ENCODE data around the gene ALDH3A2. TPM values are rescaled to one million over a fixed set of nuclear protein-coding genes. Genes with fewer than 3 reads are reported as not detected.

The ALDH3A2 gene
- total and polyA plus RNA-seq, 12 donors = 20.6 to 104 (median 66.1) TPM

GRCh38 chr17:19652595-19652994, 4.0 kb downstream of the ALDH3A2 start:
- WGBS, 2 donors = 62 to 64% methylated on average over 3 of the region's 3 CpGs
- intact Hi-C loops (cut with DNase I) = no loop called here
- no peak for ATAC-seq
- no peaks in the 10 kb centered on the region for H3K27me3 ChIP-seq
- no peak overlapping the region for H3K4me3 ChIP-seq
- TF ChIP-seq, protein P1, sequence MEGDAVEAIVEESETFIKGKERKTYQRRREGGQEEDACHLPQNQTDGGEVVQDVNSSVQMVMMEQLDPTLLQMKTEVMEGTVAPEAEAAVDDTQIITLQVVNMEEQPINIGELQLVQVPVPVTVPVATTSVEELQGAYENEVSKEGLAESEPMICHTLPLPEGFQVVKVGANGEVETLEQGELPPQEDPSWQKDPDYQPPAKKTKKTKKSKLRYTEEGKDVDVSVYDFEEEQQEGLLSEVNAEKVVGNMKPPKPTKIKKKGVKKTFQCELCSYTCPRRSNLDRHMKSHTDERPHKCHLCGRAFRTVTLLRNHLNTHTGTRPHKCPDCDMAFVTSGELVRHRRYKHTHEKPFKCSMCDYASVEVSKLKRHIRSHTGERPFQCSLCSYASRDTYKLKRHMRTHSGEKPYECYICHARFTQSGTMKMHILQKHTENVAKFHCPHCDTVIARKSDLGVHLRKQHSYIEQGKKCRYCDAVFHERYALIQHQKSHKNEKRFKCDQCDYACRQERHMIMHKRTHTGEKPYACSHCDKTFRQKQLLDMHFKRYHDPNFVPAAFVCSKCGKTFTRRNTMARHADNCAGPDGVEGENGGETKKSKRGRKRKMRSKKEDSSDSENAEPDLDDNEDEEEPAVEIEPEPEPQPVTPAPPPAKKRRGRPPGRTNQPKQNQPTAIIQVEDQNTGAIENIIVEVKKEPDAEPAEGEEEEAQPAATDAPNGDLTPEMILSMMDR (IDR thresholded peaks at IDR 0.05) = no peak
- H3K9me3 ChIP-seq = peaks cover 0 to 4% (median 0%) of the 10 kb centered on the region in 11 donors
- peaks cover 4 to 48% (median 36%) of the 10 kb centered on the region in 9 donors for H3K4me1 ChIP-seq
- peaks cover 0 to 55% (median 38%) of the 10 kb centered on the region in 9 donors for H3K36me3 ChIP-seq
- DNase-seq = no peak
- no peak overlapping the region for H3K27ac ChIP-seq

DNA sequence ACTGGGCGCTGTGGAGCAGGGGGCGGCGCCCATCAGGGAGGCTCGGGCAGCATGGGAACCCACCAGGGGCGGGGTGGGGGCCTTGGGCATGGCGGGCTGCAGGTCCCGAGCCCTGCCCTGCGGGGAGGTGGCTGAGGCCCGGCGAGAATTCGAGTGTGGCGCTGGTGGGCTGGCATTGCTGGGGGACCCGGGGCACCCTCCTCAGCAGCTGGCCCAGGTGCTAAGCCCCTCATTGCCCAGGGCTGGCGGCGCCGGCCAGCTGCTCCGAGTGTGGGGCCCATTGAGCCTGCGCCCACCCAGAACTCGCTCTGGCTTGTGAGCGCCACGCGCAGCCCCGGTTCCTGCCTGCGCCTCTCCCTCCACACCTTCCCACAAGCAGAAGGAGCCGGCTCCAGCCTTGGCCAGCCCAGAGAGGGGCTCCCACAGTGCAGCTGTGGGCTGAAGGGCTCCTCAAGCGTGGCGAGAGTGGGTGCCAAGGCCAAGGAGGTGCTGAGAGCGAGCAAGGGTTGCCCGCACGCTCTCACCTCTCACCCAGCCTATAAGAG, 5.9 kb downstream of the ALDH3A2 start:
- peak in 1 of 8 donors; percentile 57 for ATAC-seq
- H3K27ac ChIP-seq = no peak overlapping the region
- H3K4me1 ChIP-seq = peaks cover 4 to 44% (median 31%) of the 10 kb centered on the region in 9 donors
- 98% methylated on average over 26 to 30 of the region's 30 CpGs for WGBS, 2 donors
- intact Hi-C loops (cut with DNase I) = no loop called here
- peaks cover 0 to 4% (median 0%) of the 10 kb centered on the region in 11 donors for H3K9me3 ChIP-seq
- no peak for DNase-seq
- H3K27me3 ChIP-seq = no peaks in the 10 kb centered on the region
- no peak overlapping the region for H3K4me3 ChIP-seq
- peaks cover 0 to 73% (median 40%) of the 10 kb centered on the region in 9 donors for H3K36me3 ChIP-seq
- TF ChIP-seq, protein P1 (IDR thresholded peaks at IDR 0.05) = no peak

- WGBS, 2 donors = 98 to 100% methylated on average over 4 of the region's 4 CpGs
- H3K4me3 ChIP-seq = no peak overlapping the region
- H3K27ac ChIP-seq = no peak overlapping the region
- peaks cover 0 to 77% (median 40%) of the 10 kb centered on the region in 9 donors for H3K36me3 ChIP-seq
- H3K9me3 ChIP-seq = peaks cover 0 to 4% (median 0%) of the 10 kb centered on the region in 11 donors
- H3K27me3 ChIP-seq = no peaks in the 10 kb centered on the region
- intact Hi-C loops (cut with DNase I) = no loop called here
- ATAC-seq (no peak), DNase-seq (no peak)
- H3K4me1 ChIP-seq = peaks cover 4 to 43% (median 26%) of the 10 kb centered on the region in 9 donors
- TF ChIP-seq, protein P1 (IDR thresholded peaks at IDR 0.05) = no peak
Observed at GRCh38 chr17:19654896-19655295, 6.3 kb downstream of the ALDH3A2 start.

DNA sequence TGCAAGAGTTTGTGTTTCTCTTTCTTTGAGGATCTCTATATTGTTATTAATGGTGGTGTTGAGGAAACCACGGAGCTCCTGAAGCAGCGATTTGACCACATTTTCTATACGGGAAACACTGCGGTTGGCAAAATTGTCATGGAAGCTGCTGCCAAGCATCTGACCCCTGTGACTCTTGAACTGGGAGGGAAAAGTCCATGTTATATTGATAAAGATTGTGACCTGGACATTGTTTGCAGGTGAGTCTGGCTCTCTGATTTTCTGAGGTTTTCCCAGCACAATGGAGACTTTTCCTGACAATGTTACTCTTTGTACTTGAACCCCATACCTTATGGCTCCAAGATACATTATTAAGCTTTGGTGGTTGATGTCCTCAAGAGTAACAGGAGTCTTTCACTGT, 7.8 kb downstream of the ALDH3A2 start:
- no peak overlapping the region for H3K4me3 ChIP-seq
- peaks cover 0 to 92% (median 44%) of the 10 kb centered on the region in 9 donors for H3K36me3 ChIP-seq

More for the DNA sequence above, 7.8 kb downstream of the ALDH3A2 start:
- TF ChIP-seq, protein P1 (IDR thresholded peaks at IDR 0.05) = no peak
- 93 to 94% methylated on average over 4 of the region's 4 CpGs for WGBS, 2 donors
- Histone ChIP-seq H3K27ac (no peak overlapping the region), H3K4me1 (peaks cover under 1 to 28% (median 14%) of the 10 kb centered on the region in 9 donors), H3K9me3 (peaks cover 0 to 4% (median 0%) of the 10 kb centered on the region in 11 donors), H3K27me3 (no peaks in the 10 kb centered on the region)
- ATAC-seq (no peak), DNase-seq (no peak)
- intact Hi-C loops (cut with DNase I) = no loop called here

Data from heart right ventricle (tissue), 16 donors.